HCT116 (cell line): ENCODE data around the gene SOBP. TPM values are rescaled to one million over a fixed set of nuclear protein-coding genes. Genes with fewer than 3 reads are reported as not detected.
"Not testable (repeated sequence)": the region's sequence is repeated elsewhere in the genome, so short reads cannot be mapped to it uniquely, and the experiment has no call there.

ENCODE experiments used
- ATAC-seq: fragments of 200-7000 bp; cut with Tn5 transposase; 2 replicates; pipeline ENCODE4 v1.9.1; 2020; ENCODE audit warnings: mild to moderate bottlenecking, moderate library complexity
- BruUV-seq: library from RNA; stranded (reverse); fragments of 400-500 nt; replicated peaks from 2 replicates; lab custom pipeline; 2021; lab: Mats Ljungman, UMichigan
- CTCF ChIA-PET: fragments of 300-600 bp; sonication (Branson Sonifier 250); formaldehyde crosslinking; loops from one replicate; lab custom pipeline; 2021; ENCODE audit warnings: antibody characterized with exemption; lab: Charles Lee
- POLR2A ChIA-PET: fragments of 300-600, 350-600 bp; sonication (Branson Sonifier 250); formaldehyde crosslinking; loops from one replicate; lab custom pipeline; 2021; ENCODE audit warnings: antibody characterized with exemption; lab: Charles Lee
- RAD21 ChIA-PET, 2 experiments: fragments of 300-600 bp; sonication (Branson Sonifier 250); formaldehyde crosslinking; loops; one replicate each; lab custom pipeline; 2023; ENCODE audit warnings: low total read pairs in 2 of 2; ENCODE audit not compliant: uncharacterized antibody in 2 of 2, unreplicated experiment in 2 of 2, low non-redundant PET in 1 of 2; lab: Charles Lee
- DNase-seq: peaks from one replicate; pipeline ENCODE4 v3.0.0-alpha.2; 2010; ENCODE audit warnings: low read depth, low spot score
- H2AFZ ChIP-seq: fragments of 200-600 bp; shearing (Covaris generic), sonication (generic); 2 replicates; pipeline ENCODE4 v1.6.1; 2017; ENCODE audit warnings: low read depth, mixed run types, mixed read lengths, antibody characterized with exemption, low read length; ENCODE audit not compliant: poor library complexity, severe bottlenecking
- H3K27ac ChIP-seq: 2 replicates; pipeline ENCODE4 v1.5.1; 2012; ENCODE audit warnings: low read depth, low read length
- H3K27me3 ChIP-seq: fragments of 200-600 bp; sonication (generic); 2 replicates; pipeline ENCODE4 v1.6.1; 2016; ENCODE audit warnings: mixed run types, low read length, mixed read lengths; ENCODE audit not compliant: insufficient read depth
- H3K36me3 ChIP-seq, 2 experiments: fragments of 200-500 bp in 1 of 2; fragments of 200-600 bp in 1 of 2; sonication (Bioruptor generic) in 1 of 2; sonication (generic) in 1 of 2; 2 replicates each; pipeline versions ENCODE4 v1.5.1 to v1.6.1; 2014 to 2016; ENCODE audit warnings: low read length in 2 of 2, inconsistent platforms in 1 of 2, mixed read lengths in 1 of 2, mixed run types in 1 of 2; ENCODE audit not compliant: insufficient read depth in 2 of 2, control insufficient read depth in 1 of 2
- H3K4me1 ChIP-seq, 2 experiments: fragments of 200-600 bp in 1 of 2; sonication (generic) in 1 of 2; 2 replicates each; pipeline versions ENCODE4 v1.5.1 to v1.6.1; 2012 to 2017; ENCODE audit warnings: low read length in 2 of 2, inconsistent platforms in 1 of 2, mild to moderate bottlenecking in 1 of 2, mixed read lengths in 1 of 2, mixed run types in 1 of 2, moderate library complexity in 1 of 2; ENCODE audit not compliant: insufficient read depth in 2 of 2, control insufficient read depth in 1 of 2
- H3K4me2 ChIP-seq: fragments of 200-600 bp; sonication (generic); 2 replicates; pipeline ENCODE4 v1.6.1; 2017; ENCODE audit warnings: mixed run types, low read length, mixed read lengths
- H3K4me3 ChIP-seq, 2 experiments: fragments of 200-600 bp in 1 of 2; sonication (generic) in 1 of 2; replicated peaks in 1 of 2; 2 replicates each; pipeline ENCODE4 v1.5.1; 2011 to 2016; ENCODE audit warnings: low read length in 2 of 2, control low read depth in 1 of 2, low read depth in 1 of 2, mild to moderate bottlenecking in 1 of 2, mixed read lengths in 1 of 2, mixed run types in 1 of 2
- H3K79me2 ChIP-seq: fragments of 200-600 bp; sonication (generic); 2 replicates; pipeline ENCODE4 v1.6.1; 2017; ENCODE audit warnings: mild to moderate bottlenecking, mixed run types, low read length, moderate library complexity, mixed read lengths; ENCODE audit not compliant: insufficient read depth
- H3K9ac ChIP-seq: fragments of 200-600 bp; sonication (generic); 2 replicates; pipeline ENCODE4 v1.6.1; 2016; ENCODE audit warnings: low read length, mixed read lengths
- H3K9me2 ChIP-seq: fragments of 200-600 bp; sonication (generic), shearing (Covaris generic); 2 replicates; pipeline ENCODE4 v1.6.1; 2017; ENCODE audit warnings: mixed run types, mild to moderate bottlenecking, moderate library complexity; ENCODE audit not compliant: insufficient read depth
- H3K9me3 ChIP-seq, 2 experiments: fragments of 200-500 bp in 1 of 2; fragments of 200-600 bp in 1 of 2; sonication (Bioruptor generic) in 1 of 2; sonication (generic) in 1 of 2; 2 replicates each; pipeline ENCODE4 v1.6.1; 2014 to 2017; ENCODE audit warnings: low read length in 2 of 2, mixed read lengths in 2 of 2, inconsistent platforms in 1 of 2, low read depth in 1 of 2, mild to moderate bottlenecking in 1 of 2, mixed run types in 1 of 2, moderate library complexity in 1 of 2; ENCODE audit not compliant: control insufficient read depth in 1 of 2, insufficient read depth in 1 of 2
- H4K20me1 ChIP-seq: fragments of 200-600 bp; sonication (generic), shearing (Covaris generic); 2 replicates; pipeline ENCODE4 v1.6.1; 2017; ENCODE audit warnings: mixed run types, mild to moderate bottlenecking, moderate library complexity; ENCODE audit not compliant: insufficient read depth
- EZH2 ChIP-seq: fragments of 200-600 bp; sonication (generic); IDR thresholded peaks from 2 replicates; pipeline ENCODE4 v1.6.1; 2017; ENCODE audit warnings: antibody characterized with exemption, mixed run types
- POLR2A ChIP-seq: IDR thresholded peaks from 2 replicates; pipeline ENCODE4 v1.7.0; 2011; ENCODE audit warnings: borderline replicate concordance; ENCODE audit not compliant: insufficient read depth, insufficient read length; ENCODE audit errors: extremely low read depth
- POLR2AphosphoS5 ChIP-seq: IDR thresholded peaks from 2 replicates; pipeline ENCODE4 v1.6.1; 2011; ENCODE audit warnings: mild to moderate bottlenecking, low read depth, low read length, moderate library complexity
- intact Hi-C: fragments of 100-400 bp; cut with micrococcal nuclease; formaldehyde crosslinking; loops from 2 replicates; pipeline ENCODE4 v1.10.0; 2022
- total RNA-seq: library from RNA; stranded (reverse); gene quantifications from one replicate; pipeline ENCODE4 v1.2.1, GENCODE V29; 2021; ENCODE audit not compliant: unreplicated experiment
- TF ChIP-seq, protein P1 (sequence below): IDR thresholded peaks from 2 replicates; pipeline ENCODE4 v1.6.1; 2012
- TF ChIP-seq, protein P2 (sequence below): IDR thresholded peaks from 2 replicates; pipeline ENCODE4 v1.6.1; 2012; ENCODE audit warnings: low read depth

The SOBP gene
- total RNA-seq, 1 experiment from 2014 or later: 2.6 TPM

DNA sequence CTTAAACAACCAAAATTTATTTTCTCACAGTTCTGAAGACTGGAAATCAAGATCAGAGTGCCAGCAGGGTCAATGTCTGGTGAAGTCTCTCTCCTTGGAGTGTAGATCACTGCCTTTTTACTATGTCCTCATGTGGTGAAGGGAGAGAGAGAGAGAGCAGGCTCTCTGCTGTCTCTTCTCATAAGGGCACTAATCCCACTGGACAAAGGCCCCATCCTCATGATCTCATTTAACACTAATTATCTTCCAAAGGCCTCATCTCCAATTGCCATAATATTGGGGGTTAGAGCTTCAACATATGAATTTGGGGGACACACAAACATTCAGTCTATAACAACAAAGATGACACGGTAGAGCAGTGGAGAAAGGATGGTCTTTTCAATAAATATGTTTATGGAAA is 27.4 kb downstream of the SOBP start (continued):
- TF ChIP-seq, protein P1, sequence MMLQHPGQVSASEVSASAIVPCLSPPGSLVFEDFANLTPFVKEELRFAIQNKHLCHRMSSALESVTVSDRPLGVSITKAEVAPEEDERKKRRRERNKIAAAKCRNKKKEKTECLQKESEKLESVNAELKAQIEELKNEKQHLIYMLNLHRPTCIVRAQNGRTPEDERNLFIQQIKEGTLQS: no peak
- TF ChIP-seq, protein P2, sequence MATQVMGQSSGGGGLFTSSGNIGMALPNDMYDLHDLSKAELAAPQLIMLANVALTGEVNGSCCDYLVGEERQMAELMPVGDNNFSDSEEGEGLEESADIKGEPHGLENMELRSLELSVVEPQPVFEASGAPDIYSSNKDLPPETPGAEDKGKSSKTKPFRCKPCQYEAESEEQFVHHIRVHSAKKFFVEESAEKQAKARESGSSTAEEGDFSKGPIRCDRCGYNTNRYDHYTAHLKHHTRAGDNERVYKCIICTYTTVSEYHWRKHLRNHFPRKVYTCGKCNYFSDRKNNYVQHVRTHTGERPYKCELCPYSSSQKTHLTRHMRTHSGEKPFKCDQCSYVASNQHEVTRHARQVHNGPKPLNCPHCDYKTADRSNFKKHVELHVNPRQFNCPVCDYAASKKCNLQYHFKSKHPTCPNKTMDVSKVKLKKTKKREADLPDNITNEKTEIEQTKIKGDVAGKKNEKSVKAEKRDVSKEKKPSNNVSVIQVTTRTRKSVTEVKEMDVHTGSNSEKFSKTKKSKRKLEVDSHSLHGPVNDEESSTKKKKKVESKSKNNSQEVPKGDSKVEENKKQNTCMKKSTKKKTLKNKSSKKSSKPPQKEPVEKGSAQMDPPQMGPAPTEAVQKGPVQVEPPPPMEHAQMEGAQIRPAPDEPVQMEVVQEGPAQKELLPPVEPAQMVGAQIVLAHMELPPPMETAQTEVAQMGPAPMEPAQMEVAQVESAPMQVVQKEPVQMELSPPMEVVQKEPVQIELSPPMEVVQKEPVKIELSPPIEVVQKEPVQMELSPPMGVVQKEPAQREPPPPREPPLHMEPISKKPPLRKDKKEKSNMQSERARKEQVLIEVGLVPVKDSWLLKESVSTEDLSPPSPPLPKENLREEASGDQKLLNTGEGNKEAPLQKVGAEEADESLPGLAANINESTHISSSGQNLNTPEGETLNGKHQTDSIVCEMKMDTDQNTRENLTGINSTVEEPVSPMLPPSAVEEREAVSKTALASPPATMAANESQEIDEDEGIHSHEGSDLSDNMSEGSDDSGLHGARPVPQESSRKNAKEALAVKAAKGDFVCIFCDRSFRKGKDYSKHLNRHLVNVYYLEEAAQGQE: no peak
- TF ChIP-seq POLR2A (no peak), POLR2AphosphoS5 (no peak), EZH2 (no peak)

DNA sequence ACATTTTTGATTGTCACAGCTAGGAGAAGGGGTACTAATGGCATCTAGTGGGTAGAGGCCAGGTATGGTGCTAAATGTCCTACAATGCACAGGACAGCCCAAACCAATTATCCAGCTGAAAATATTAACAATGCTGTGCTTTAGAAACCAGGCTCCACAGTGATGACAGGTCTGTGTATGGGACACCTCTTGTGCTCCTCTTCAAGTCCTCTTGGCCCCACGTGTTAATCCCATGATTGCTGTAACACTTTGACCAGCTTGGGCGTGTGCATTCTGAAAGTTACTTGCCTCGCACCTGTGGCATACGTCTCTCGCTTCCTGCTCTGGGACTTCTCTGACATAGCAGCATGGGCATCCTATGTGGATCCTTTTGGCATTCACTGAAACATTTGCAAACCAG is 29.3 kb downstream of the SOBP start:
- BruUV-seq: not testable (repeated sequence)

DNA sequence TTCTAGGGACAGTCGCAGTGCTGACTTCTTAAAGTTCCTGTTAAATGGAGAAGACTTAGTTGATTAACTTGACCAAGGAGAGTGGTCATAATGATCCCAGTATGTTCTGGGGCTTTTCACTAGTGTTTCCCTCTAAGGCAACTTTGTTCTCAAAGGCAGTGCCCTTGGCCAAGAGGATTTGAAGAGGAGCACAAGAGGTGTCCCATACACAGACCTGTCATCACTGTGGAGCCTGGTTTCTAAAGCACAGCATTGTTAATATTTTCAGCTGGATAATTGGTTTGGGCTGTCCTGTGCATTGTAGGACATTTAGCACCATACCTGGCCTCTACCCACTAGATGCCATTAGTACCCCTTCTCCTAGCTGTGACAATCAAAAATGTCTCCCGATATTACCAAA is 30.8 kb downstream of the SOBP start:
- H3K9ac ChIP-seq, H4K20me1 ChIP-seq, DNase-seq, H3K27ac ChIP-seq, H3K4me1 ChIP-seq, H3K9me3 ChIP-seq, RAD21 ChIA-PET, ATAC-seq, BruUV-seq, POLR2A ChIA-PET, H3K27me3 ChIP-seq, CTCF ChIA-PET, H3K4me2 ChIP-seq, H2AFZ ChIP-seq, H3K36me3 ChIP-seq, H3K79me2 ChIP-seq, intact Hi-C loops, H3K9me2 ChIP-seq, H3K4me3 ChIP-seq: not testable (repeated sequence)

More for the DNA sequence above, 29.3 kb downstream of the SOBP start:
- H3K36me3 ChIP-seq, H3K9me2 ChIP-seq, H3K9ac ChIP-seq, H3K4me1 ChIP-seq, H3K79me2 ChIP-seq, H3K27me3 ChIP-seq, H4K20me1 ChIP-seq, H3K9me3 ChIP-seq, RAD21 ChIA-PET, CTCF ChIA-PET, H2AFZ ChIP-seq, H3K4me3 ChIP-seq, POLR2A ChIA-PET, H3K4me2 ChIP-seq, DNase-seq, intact Hi-C loops, H3K27ac ChIP-seq, ATAC-seq: not testable (repeated sequence)
